H1 (cell line): ENCODE measurements around the gene SLC4A11. TPM values are rescaled to one million over a fixed set of nuclear protein-coding genes. Genes with fewer than 3 reads are reported as not detected.

Experiments
- BRCA1 ChIP-seq: IDR thresholded peaks from 2 replicates; pipeline ENCODE4 v1.6.1; 2012; ENCODE audit warnings: low read depth, low read length, improper control_type of control experiment
- CBX8 ChIP-seq: fragments of 300-800, 300-1000 bp; sonication (generic); IDR thresholded peaks from 2 replicates; pipeline ENCODE4 v1.7.1; 2016; ENCODE audit warnings: low read depth, low read length, borderline replicate concordance
- CHD7 ChIP-seq: fragments of 300-600 bp; sonication (generic); IDR thresholded peaks from 2 replicates; pipeline ENCODE4 v1.7.1; 2012; ENCODE audit warnings: low read length, moderate library complexity, mild to moderate bottlenecking, inconsistent platforms; ENCODE audit not compliant: insufficient replicate concordance
- GTF2F1 ChIP-seq: IDR thresholded peaks from 2 replicates; pipeline ENCODE4 v1.6.1; 2012; ENCODE audit warnings: low read depth, low read length, improper control_type of control experiment, borderline replicate concordance
- JUN ChIP-seq: IDR thresholded peaks from 2 replicates; pipeline ENCODE4 v1.6.1; 2011; ENCODE audit warnings: low read depth, mild to moderate bottlenecking, improper control_type of control experiment, low read length
- JUND ChIP-seq: IDR thresholded peaks from 2 replicates; pipeline ENCODE4 v1.6.1; 2011; ENCODE audit warnings: mild to moderate bottlenecking, improper control_type of control experiment, low read length
- KDM4A ChIP-seq: IDR thresholded peaks from one replicate; pipeline ENCODE4 v1.7.1; 2012; ENCODE audit warnings: low read depth, mild to moderate bottlenecking, moderate library complexity, low read length, inconsistent platforms; ENCODE audit not compliant: severe bottlenecking
- SIN3A ChIP-seq, 2 experiments: IDR thresholded peaks in 1 of 2; conservative IDR thresholded peaks in 1 of 2; 2 replicates each; pipeline ENCODE4 v1.6.1; 2011 to 2012; ENCODE audit warnings: low read length in 2 of 2, improper control_type of control experiment in 1 of 2, low read depth in 1 of 2, mild to moderate bottlenecking in 1 of 2
- SP2 ChIP-seq: IDR thresholded peaks from 2 replicates; pipeline ENCODE4 v1.6.1; 2012; ENCODE audit warnings: mild to moderate bottlenecking, low read length, inconsistent platforms
- TAF1 ChIP-seq: IDR thresholded peaks from 2 replicates; pipeline ENCODE4 v1.6.1; 2011; ENCODE audit warnings: mild to moderate bottlenecking, low read depth, low read length
- polyA plus RNA-seq, 7 experiments: library from polyadenylated mRNA; depleted of rRNA in 3 of 7; stranded (reverse) in 5 of 7; unstranded in 2 of 7; fragments of >200 nt in 5 of 7; fragments of 200-250 nt in 2 of 7; gene quantifications; 1 replicate in 5 of 7; 2 replicates in 1 of 7; 4 replicates in 1 of 7; pipeline versions ENCODE4 v1.2.1 to v1.2.3, GENCODE V29; 2011 to 2013; ENCODE audit warnings: missing spikeins in 2 of 7, mixed read lengths in 2 of 7
- total RNA-seq: library from RNA; stranded (reverse); fragmentation: NEBNext Ultra II Directional; extraction: Animal tissue kit (Norgen Biotek cat#: 25700); gene quantifications from 2 replicates; pipeline ENCODE4 v1.2.1, GENCODE V29; 2021
- TF ChIP-seq, protein P1 (sequence below): IDR thresholded peaks from 2 replicates; pipeline ENCODE4 v1.6.1; 2011; ENCODE audit warnings: low read depth, mild to moderate bottlenecking, low read length; ENCODE audit not compliant: insufficient read depth
- TF ChIP-seq, protein P2 (sequence below): IDR thresholded peaks from 2 replicates; pipeline ENCODE4 v1.6.1; 2012; ENCODE audit warnings: inconsistent platforms

The SLC4A11 gene
- total and polyA plus RNA-seq, 2 of the 8 experiments (the other 6 are each of a cell fraction or from before 2014, with no cell fraction given): 11.9 to 32.3 TPM

DNA sequence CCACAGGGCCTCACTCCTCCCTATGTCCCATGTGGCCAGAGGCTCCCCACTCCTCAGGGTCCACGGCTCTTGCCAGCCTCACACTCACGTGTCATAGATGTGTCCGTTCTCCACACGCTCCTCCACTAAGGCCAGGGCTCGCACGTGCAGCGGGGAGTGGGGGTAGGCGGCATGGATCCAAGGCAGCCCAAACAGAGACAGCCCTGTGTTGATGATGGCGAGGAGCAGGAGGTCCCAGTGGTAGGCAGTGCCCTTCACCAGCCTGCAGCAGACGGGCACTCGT, 10.3 kb downstream of the SLC4A11 start (continued):
- TF ChIP-seq CHD7 (no peak), SP2 (no peak), BRCA1 (no peak), KDM4A (no peak), JUND (no peak), CBX8 (no peak), JUN (no peak), SIN3A (conservative IDR thresholded peaks at IDR 0.05 in 1 of 2, IDR thresholded peaks at IDR 0.05 in 1 of 2; ENCODE audit: low read depth in 1 of 2, low read length in 2 of 2) (no peak), GTF2F1 (no peak), TAF1 (no peak)
- TF ChIP-seq, protein P1, sequence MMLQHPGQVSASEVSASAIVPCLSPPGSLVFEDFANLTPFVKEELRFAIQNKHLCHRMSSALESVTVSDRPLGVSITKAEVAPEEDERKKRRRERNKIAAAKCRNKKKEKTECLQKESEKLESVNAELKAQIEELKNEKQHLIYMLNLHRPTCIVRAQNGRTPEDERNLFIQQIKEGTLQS: no peak
- TF ChIP-seq, protein P2, sequence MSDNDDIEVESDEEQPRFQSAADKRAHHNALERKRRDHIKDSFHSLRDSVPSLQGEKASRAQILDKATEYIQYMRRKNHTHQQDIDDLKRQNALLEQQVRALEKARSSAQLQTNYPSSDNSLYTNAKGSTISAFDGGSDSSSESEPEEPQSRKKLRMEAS: no peak
